ENCODE results near the gene ASB6.
A peak's percentile ranks its signal among the peaks of the same experiment; 100 is the strongest.

The ASB6 gene

GRCh38 chr9:129626079-129626624, 15.8 kb downstream of the ASB6 start, which contains the start of gene NTMT1:
NTMT1 (plus strand) TSS chr9:129626163; CDS start chr9:129632704, 6,541 bp downstream.
- peak; percentile 86 for DNase-seq (ENCODE audit: low spot score)

DNA sequence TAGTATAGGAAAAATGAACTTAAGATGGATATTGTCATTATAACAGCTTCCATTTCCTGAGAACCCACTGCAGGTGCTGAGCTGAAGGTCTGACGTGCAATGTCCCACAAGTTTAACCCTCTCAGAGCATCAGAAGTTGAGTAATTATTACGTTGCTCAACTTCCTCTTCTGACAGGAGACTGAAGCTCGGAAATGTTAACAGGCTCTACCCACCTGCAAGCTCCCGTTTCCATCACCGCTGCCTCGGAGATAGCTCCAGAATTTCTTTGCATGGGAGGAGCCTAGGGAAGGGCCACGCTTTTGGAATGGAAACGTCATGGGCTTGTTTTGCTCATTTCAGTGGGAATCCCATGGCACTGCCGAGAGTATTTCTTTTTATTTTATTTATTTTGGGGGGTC, 17.0 kb downstream of the ASB6 start:
- peak; percentile 43 for DNase-seq (ENCODE audit: low spot score)

DNA sequence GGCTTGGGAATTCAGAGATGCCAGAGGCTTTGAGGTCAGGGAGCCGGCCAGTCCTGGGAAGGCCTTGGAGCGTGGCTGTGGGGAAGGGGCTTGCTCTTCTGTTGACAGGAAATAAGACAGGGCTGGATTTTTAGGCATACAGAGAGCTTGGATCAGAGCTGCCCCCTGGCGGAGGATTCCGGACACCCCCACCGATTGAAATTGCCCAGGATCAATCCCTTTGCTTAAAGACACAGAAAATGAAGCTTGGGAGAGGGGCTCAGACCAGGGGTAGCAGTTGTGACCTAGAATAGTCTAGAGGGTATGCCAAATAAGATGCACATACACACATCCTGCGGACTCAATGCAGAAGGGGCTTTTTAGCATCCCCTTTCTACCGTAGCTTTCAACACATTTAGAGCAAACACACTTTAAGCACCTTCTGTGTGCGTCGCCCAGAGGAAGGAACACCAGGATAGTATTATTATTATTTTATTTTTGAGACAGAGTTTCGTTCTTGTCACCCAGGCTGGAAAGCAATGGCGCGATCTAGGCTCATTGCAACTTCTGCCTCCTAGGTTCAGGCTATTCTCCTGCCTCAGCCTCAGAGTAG, 17.7 kb downstream of the ASB6 start:
- peak; percentile 66 for DNase-seq (ENCODE audit: low spot score)

- no peak for DNase-seq (ENCODE audit: low spot score)
These were observed 18.6 kb downstream of the ASB6 start for GRCh38 chr9:129623331-129623730.

GRCh38 chr9:129620669-129621295, 21.2 kb downstream of the ASB6 start, which contains the start of gene C9orf50:
C9orf50 (minus strand) TSS chr9:129621101; CDS start chr9:129620574, 527 bp downstream.
- no peak for DNase-seq (ENCODE audit: low spot score)

GRCh38 chr9:129619787-129620668, 21.9 kb downstream of the ASB6 start:
- DNase-seq (ENCODE audit: low spot score) = no peak

DNA sequence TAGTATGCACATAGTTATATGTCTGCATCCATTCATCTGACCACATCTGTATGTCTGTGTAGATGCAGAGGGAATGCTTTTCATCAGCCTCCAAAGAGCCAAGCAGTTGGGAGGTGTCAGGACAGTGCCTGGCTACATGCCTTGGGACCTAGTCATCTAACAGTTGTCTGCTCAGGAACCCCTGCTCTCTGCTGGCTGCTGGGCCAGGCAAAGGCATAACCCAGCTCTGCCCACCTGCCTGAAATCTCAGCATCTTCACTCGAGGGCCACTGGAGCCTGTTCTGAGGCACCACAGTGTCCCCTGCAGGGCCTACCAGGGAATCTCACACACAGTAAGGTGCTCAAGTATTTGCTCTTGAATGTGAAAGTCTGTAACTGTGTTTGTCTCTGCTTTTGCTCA, 24.8 kb downstream of the ASB6 start:
- peak; percentile 63 for DNase-seq (ENCODE audit: low spot score)

DNA sequence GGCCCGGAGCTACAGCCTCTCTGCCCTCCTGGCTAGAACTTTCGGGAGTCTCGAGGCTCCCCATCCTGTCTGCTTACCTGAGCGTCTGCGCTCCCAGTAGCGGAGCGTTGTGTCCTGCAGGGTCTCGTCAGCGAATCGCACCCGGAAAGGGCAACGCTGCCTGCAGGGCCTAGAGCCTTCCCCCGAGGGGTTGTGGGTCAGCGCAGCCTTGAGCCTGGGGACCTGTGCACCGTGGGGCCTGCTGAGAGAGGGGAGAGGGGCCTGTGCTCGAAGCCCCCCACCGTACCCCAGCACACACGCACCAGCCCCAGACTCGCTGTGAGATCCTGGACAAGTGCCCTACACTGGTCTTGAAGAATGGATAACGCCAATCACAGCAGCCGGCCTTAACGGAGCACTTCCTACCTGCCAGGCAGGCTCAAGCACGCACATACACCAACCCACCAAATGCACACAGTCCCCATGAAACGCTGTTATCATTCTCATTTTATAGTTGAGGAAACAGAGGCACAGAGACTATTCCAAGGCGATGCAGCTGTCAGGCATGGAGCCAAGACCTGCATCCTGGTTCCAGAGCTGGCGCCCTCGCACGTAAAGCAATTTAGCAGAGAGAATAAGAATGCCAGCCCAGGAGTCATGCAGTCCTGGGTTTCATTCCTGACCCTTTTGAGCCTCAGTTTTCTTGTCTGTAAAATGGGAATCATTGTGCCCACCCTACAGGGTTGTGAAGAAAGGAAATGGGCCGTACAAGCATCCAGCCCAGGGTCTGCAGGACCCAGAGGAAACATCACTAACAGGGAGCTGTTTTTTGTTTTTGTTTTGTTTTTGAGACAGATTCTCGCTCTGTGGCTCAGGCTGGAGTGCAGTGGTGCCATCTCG, 26.3 kb downstream of the ASB6 start:
- no peak for DNase-seq (ENCODE audit: low spot score)

DNA sequence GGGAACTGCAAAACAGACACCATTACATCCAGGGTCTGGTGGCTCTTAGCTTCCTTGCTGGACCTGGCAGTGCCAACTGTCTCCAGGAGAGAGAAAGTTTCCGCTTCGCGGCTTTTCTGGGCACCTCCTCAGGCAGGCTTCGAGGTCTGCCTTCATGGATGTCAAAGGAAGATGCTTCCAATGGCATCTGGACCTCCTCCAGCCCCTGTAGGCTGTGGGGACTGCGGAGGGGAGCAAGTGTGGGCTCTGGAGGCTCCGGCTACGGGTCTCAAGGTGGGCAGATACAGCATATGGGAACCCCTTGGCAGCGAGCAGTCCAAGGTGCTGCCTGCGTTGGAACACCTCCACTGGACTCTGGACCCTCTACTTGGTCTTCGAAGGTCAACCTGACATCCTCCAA, 27.0 kb downstream of the ASB6 start:
- DNase-seq (ENCODE audit: low spot score) = no peak

GRCh38 chr9:129613520-129614175, 28.3 kb downstream of the ASB6 start:
- DNase-seq (ENCODE audit: low spot score) = peak; percentile 96

GRCh38 chr9:129612815-129613519, 29.0 kb downstream of the ASB6 start:
- no peak for DNase-seq (ENCODE audit: low spot score)

DNA sequence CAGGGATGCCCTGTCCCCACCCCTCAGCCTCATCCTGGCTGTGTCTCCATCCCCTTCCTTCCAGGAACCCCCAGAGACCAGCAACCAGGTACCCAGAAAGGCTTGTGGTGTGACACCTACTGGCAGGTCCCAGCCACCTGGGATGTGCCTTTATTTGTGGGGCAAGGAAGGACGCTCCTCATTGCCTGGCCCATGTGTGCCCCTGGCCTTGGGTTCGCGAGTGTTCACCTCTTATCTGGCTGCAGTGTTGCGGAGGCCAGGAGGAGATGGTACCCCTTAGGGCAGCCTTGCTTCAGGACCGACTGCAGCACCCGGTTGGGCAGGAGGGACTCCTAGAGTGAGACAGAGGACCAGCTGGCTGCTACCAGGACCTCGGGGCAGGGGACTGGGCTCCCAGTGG, 29.8 kb downstream of the ASB6 start:
- no peak for DNase-seq (ENCODE audit: low spot score)

DNA sequence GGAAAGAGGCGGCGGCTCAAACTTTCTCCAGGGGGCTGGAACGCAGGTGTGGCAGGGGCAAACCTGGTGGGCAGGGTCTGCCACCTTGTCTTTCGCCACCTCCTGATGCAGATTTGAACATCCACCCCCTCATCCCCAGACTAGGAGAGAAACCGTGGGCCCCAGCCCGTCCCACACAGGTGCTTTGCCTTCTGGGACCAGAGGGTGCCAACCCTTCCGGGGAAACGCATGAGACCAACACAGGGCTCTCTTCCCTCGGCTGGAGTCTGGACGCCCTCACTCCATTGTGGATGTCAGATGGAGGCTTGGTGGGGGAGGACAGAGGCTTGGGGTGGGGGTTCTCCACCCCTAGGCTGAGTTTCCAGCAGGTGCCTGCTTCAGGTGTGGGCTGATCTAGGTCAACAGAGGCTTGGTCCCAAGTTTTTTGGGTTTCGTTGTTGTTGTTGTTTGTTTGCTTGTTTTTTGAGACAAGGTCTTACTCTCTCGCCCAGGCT, 30.6 kb downstream of the ASB6 start:
- no peak for DNase-seq (ENCODE audit: low spot score)

GRCh38 chr9:129610473-129611306, 31.3 kb downstream of the ASB6 start:
- DNase-seq (ENCODE audit: low spot score) = peak; percentile 75

- no peak for DNase-seq (ENCODE audit: low spot score)
These were observed 31.8 kb downstream of the ASB6 start for GRCh38 chr9:129610213-129610472.

DNA sequence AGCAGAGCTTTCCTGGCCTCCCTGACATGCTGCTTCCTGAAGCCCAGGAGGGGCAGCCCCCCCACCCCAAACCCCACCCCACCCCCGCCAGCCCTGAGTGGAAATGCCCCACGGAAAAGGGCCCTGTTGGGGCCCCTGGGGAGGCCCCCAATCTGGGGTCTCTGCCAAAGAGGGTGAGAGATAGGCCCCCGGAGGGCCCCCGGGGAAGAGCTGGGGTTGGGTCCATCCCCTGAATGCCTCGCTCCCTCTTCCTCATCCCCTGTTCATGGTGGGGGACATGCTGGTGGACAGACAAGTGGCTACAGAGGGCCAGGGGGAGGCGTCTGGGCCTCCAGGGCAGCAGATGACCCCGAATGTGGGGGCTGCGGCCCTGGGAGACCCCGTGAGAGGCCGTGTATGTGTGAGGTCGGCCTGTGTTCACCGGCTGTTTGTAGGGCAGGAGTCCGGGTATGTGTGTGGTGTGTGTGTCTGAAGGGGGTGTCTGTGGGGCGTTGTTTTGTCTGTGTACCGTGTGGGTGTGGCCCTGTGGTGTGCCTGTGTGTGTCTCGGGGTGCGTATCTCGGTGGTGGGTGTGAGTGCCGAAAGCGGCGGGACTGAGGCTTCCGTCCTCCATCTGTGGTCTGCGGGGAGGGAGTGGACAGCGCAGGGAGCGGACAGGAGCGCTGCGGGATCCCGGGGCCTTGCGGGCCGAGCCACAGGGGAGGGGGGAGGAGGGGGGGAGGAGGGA, 32.3 kb downstream of the ASB6 start:
- DNase-seq (ENCODE audit: low spot score) = no peak

- no peak for DNase-seq (ENCODE audit: low spot score)
These were observed 33.1 kb downstream of the ASB6 start for GRCh38 chr9:129608561-129609481.

DNA sequence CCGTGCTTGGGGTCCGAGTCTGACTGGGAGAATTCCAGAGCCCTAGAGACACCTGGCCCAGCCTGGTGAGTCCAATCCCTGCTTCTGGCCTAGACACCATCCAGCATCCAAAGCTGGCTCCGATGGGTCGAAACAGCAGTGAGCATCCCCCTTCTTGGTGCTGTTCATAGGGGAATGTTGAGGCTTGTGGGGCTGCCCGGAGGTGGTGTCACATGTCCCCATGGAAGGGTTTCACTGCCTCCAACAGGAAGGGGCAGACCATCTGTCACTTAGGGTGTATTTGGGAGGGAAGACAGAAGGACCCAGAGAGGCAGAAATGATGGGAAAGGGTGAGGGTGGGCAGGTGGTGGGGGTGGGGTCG, 34.9 kb downstream of the ASB6 start:
- DNase-seq (ENCODE audit: low spot score) = no peak
